Dedifferentiated amniotic fluid mesenchymal stem cell (primary cell): ENCODE measurements around the gene EIF4G2.

ENCODE experiments used
- DNase-seq: peaks from one replicate; pipeline ENCODE4 v3.0.0-alpha.2; 2016; ENCODE audit errors: extremely low spot score

EIF4G2 gene

GRCh38 chr11:10808235-10808552 is 532 bp downstream of the EIF4G2 start:
- no peak for DNase-seq

GRCh38 chr11:10807493-10808234 is 1.1 kb downstream of the EIF4G2 start:
- peak; percentile 38 for DNase-seq

- DNase-seq: no peak
These were observed 2.5 kb downstream of the EIF4G2 start for GRCh38 chr11:10806206-10806605.

- no peak for DNase-seq
These were observed 3.0 kb downstream of the EIF4G2 start for GRCh38 chr11:10805741-10806140.

GRCh38 chr11:10803676-10804075 is 5.0 kb downstream of the EIF4G2 start:
- no peak for DNase-seq

- DNase-seq: no peak
These were observed 8.4 kb downstream of the EIF4G2 start for GRCh38 chr11:10800292-10800691.

- no peak for DNase-seq
These were observed 10.3 kb downstream of the EIF4G2 start for GRCh38 chr11:10798330-10798928.

GRCh38 chr11:10797531-10797930 is 11.2 kb downstream of the EIF4G2 start:
- DNase-seq: no peak

GRCh38 chr11:10797001-10797400 is 11.7 kb downstream of the EIF4G2 start:
- no peak for DNase-seq

GRCh38 chr11:10796191-10796590 is 12.5 kb downstream of the EIF4G2 start:
- DNase-seq: no peak

- DNase-seq: no peak
These were observed 15.1 kb downstream of the EIF4G2 start for GRCh38 chr11:10793470-10794255.

GRCh38 chr11:10792385-10793068 is 16.2 kb downstream of the EIF4G2 start:
- DNase-seq: peak; percentile 38

- no peak for DNase-seq
These were observed 22.3 kb downstream of the EIF4G2 start for GRCh38 chr11:10786451-10786850.

- no peak for DNase-seq
These were observed 23.6 kb downstream of the EIF4G2 start for GRCh38 chr11:10785146-10785474.

GRCh38 chr11:10784232-10785145 is 24.2 kb downstream of the EIF4G2 start:
- no peak for DNase-seq

GRCh38 chr11:10780040-10780439 is 28.7 kb downstream of the EIF4G2 start:
- no peak for DNase-seq

- DNase-seq: no peak
These were observed 29.6 kb downstream of the EIF4G2 start for GRCh38 chr11:10779086-10779485.

GRCh38 chr11:10778217-10778970 is 30.3 kb downstream of the EIF4G2 start:
- no peak for DNase-seq

- DNase-seq: no peak
These were observed 30.9 kb downstream of the EIF4G2 start for GRCh38 chr11:10777806-10778205.

GRCh38 chr11:10777393-10777793 is 31.3 kb downstream of the EIF4G2 start:
- DNase-seq: no peak

- no peak for DNase-seq
These were observed 33.9 kb downstream of the EIF4G2 start for GRCh38 chr11:10774811-10775210.
